ENCODE data around the gene RAB1B. TPM values are rescaled to one million over a fixed set of nuclear protein-coding genes. Genes with fewer than 3 reads are reported as not detected.

RAB1B gene
- total and polyA plus RNA-seq, 2 donors (not counting 1 experiment from before 2014, with no cell fraction given): 77.1 to 77.8 TPM

GRCh38 chr11:66218846-66219620 lies 49.4 kb upstream of the RAB1B start:
- ChIA-PET CTCF (interaction anchor here (1.3 kb wide), 1 partner anchor 19 kb away, joined by 5 read pairs; no protein-coding TSS in a partner anchor), POLR2A (interaction anchor here (0.7 kb wide), 1 partner anchor 9 kb away, joined by 7 read pairs; no protein-coding TSS in a partner anchor)
- DNase-seq: no peak
- Histone ChIP-seq H3K36me3 (replicated peaks in 1 of 2; ENCODE audit: control extremely low read depth in 1 of 2, control insufficient read depth in 1 of 2, extremely low read depth in 1 of 2, insufficient read depth in 2 of 2, low read length in 1 of 2) (peaks cover 11 to 74% of the 10 kb centered on the region in 2 experiments), H3K79me2 (ENCODE audit: control insufficient read depth, insufficient read depth, low read length) (peaks cover 5% of the 10 kb centered on the region), H3K27ac (ENCODE audit: low read length in 2 of 2) (no peak overlapping the region), H4K20me1 (ENCODE audit: control insufficient read depth, insufficient read depth, low read length, poor library complexity, severe bottlenecking) (peaks cover 7% of the 10 kb centered on the region), H3K4me3 (ENCODE audit: control extremely low read depth in 1 of 5, extremely low read depth in 1 of 5, insufficient read depth in 1 of 5, low read depth in 2 of 5, low read length in 4 of 5) (no peak overlapping the region), H3K9ac (ENCODE audit: low read length) (no peak overlapping the region), H3K9me3 (ENCODE audit: control extremely low read depth in 1 of 3, control insufficient read depth in 2 of 3, insufficient read depth in 1 of 3, low read length in 2 of 3) (no peaks in the 10 kb centered on the region), H3K4me1 (ENCODE audit: control insufficient read depth in 2 of 2, insufficient read depth in 2 of 2, low read length in 2 of 2) (peaks cover 10 to 14% of the 10 kb centered on the region in 2 donors), H2AFZ (ENCODE audit: insufficient read depth, low read depth, low read length, poor library complexity, severe bottlenecking) (no peak overlapping the region), H3K27me3 (replicated peaks in 1 of 4; ENCODE audit: control extremely low read depth in 1 of 4, control insufficient read depth in 3 of 4, insufficient read depth in 4 of 4, low read length in 3 of 4) (no peaks in the 10 kb centered on the region), H3K4me2 (replicated peaks; ENCODE audit: low read depth, low read length, poor library complexity, severe bottlenecking) (no peak overlapping the region)
- H3K4me1 Mint-ChIP-seq: peaks cover 16% of the 10 kb centered on the region
- 98% methylated on average over 18 of the region's 18 CpGs for WGBS (ENCODE audit: insufficient coverage)
- intact Hi-C loops (cut with micrococcal nuclease): no loop called here
- TF ChIP-seq CTCF (IDR thresholded peaks at IDR 0.05) (no peak), EZH2 (IDR thresholded peaks at IDR 0.05; ENCODE audit: borderline replicate concordance, insufficient read depth, low read depth, low read length, poor library complexity, severe bottlenecking) (no peak)
- H3K9me3 Mint-ChIP-seq (ENCODE audit: insufficient read depth): no peaks in the 10 kb centered on the region
- H3K4me3 Mint-ChIP-seq: no peak overlapping the region
- H3K27me3 Mint-ChIP-seq: no peaks in the 10 kb centered on the region
- peak overlapping the region; percentile 77 for H3K27ac Mint-ChIP-seq
- no peak for ATAC-seq (ENCODE audit: low read depth)

All from B cell (primary cell).